Stimulated activated memory B cell treated with anti-CD40 and anti-IgM and Interleukin-4, amounts not matched to agents 10 μg/mL and 1 μg/mL and 100 μg/mL, for 72 hours (primary cell): Measurements from ENCODE around the gene ZDHHC16.

Source experiments
- ATAC-seq: fragments of 150-1000 bp; cut with Tn5 transposase; 2 replicates; pipeline ENCODE4 v1.10.0; 2021
- H3K27ac Mint-ChIP-seq: one replicate; pipeline ENCODE4 v1.8.0; 2022; ENCODE audit warnings: mild to moderate bottlenecking, mixed read lengths
- H3K27me3 Mint-ChIP-seq: one replicate; pipeline ENCODE4 v1.8.0; 2022; ENCODE audit warnings: mixed read lengths
- H3K36me3 Mint-ChIP-seq: one replicate; pipeline ENCODE4 v1.8.0; 2022; ENCODE audit warnings: mixed read lengths
- H3K4me1 Mint-ChIP-seq: one replicate; pipeline ENCODE4 v1.8.0; 2022; ENCODE audit warnings: mixed read lengths
- H3K4me3 Mint-ChIP-seq: one replicate; pipeline ENCODE4 v1.8.0; 2022; ENCODE audit warnings: mild to moderate bottlenecking, moderate library complexity, mixed read lengths
- H3K9me3 Mint-ChIP-seq: one replicate; pipeline ENCODE4 v1.8.0; 2022; ENCODE audit warnings: mixed read lengths

The ZDHHC16 gene

DNA sequence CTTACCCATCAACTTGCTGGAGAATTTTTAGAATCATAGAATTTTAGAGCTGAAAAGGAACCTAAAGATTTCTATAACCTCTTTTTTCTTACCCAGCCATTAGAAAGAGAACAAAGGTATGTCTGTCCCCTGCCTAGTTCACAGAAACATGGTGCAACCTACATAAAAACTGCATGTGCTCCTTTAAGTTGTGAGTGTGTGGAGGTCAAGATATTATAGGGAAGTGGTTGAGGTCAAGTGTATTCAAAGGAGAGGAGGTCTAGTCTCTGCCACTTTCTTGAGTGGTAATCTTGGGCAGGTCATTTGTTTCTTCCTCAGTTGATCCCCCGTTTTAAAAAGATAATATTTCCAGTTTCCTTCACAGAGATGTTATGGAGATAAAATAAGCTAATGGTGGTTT, 59.2 kb downstream of the ZDHHC16 start:
- Mint-ChIP-seq H3K4me1 (peaks cover 10% of the 10 kb centered on the region), H3K4me3 (no peak overlapping the region), H3K9me3 (no peaks in the 10 kb centered on the region), H3K27ac (no peak overlapping the region), H3K27me3 (peaks cover 14% of the 10 kb centered on the region), H3K36me3 (no peaks in the 10 kb centered on the region)
- no peak for ATAC-seq

DNA sequence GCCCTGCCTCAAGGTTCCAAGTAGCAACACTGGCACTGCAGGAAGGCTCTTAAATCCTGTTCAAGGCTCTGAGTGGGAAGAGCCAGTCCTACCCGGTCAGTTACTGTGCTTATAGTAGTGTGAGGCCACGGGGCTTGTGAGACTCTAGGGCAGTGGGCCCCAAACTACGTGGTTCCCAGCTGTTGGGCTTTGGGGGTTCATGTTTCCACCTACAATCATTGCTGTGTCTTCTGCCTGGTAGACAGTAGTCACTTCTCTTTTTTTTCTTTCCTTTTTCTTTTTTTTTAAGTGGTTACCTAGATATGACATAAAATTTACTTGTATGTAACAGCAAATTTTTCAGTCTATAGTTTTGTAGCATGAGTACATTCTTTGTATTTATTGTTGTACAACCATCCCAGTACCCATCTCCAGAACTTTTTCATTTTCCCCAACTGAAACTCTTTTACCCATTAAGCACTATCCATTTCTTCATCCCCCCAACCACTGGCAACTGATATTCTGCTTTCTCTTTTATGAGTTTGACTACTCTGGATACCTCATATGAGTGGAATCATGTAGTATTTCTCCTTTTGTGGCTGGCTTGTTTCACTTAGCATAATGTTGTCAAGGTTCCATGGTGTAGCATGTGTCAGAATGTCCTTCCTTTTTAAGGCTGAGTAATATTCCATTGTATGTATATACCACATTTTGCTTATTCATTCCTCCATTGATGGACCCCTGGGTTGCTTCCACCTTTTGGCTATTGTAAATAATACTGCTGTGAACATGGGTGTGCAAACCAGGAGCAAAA, 60.4 kb downstream of the ZDHHC16 start:
- peak overlapping the region; percentile 27 for H3K27ac Mint-ChIP-seq
- no peaks in the 10 kb centered on the region for H3K36me3 Mint-ChIP-seq
- peaks cover 1% of the 10 kb centered on the region for H3K27me3 Mint-ChIP-seq
- peak; percentile 74 for ATAC-seq
- peaks cover 9% of the 10 kb centered on the region for H3K4me1 Mint-ChIP-seq
- no peaks in the 10 kb centered on the region for H3K9me3 Mint-ChIP-seq
- no peak overlapping the region for H3K4me3 Mint-ChIP-seq
